COLO829 (cell line): ENCODE measurements around the gene ST6GALNAC5.
"Not testable (repeated sequence)": the region's sequence is repeated elsewhere in the genome, so short reads cannot be mapped to it uniquely, and the experiment has no call there.

ENCODE experiments used
- DNase-seq: peaks from one replicate; pipeline ENCODE4 v3.0.0; 2012; ENCODE audit warnings: low spot score

The ST6GALNAC5 gene

GRCh38 chr1:76867342-76868130 lies at the start of gene ST6GALNAC5:
Gene ST6GALNAC5, plus strand, starts transcription at chr1:76867480.
- no peak for DNase-seq

- no peak for DNase-seq
Measured at GRCh38 chr1:76820028-76820427, 47.3 kb upstream of the ST6GALNAC5 start.

- DNase-seq: not testable (repeated sequence)
Measured at GRCh38 chr1:76822961-76823360, 44.3 kb upstream of the ST6GALNAC5 start.

- DNase-seq: no peak
Measured at GRCh38 chr1:76824106-76824505, 43.2 kb upstream of the ST6GALNAC5 start.

GRCh38 chr1:76826072-76826845 lies 41.0 kb upstream of the ST6GALNAC5 start:
- DNase-seq: no peak

GRCh38 chr1:76827066-76827465 lies 40.2 kb upstream of the ST6GALNAC5 start:
- DNase-seq: no peak

- DNase-seq: no peak
Measured at GRCh38 chr1:76830373-76830772, 36.9 kb upstream of the ST6GALNAC5 start.

GRCh38 chr1:76832521-76832920 lies 34.8 kb upstream of the ST6GALNAC5 start:
- DNase-seq: peak; percentile 51

GRCh38 chr1:76833151-76833550 lies 34.1 kb upstream of the ST6GALNAC5 start:
- peak; percentile 14 for DNase-seq

- no peak for DNase-seq
Measured at GRCh38 chr1:76833856-76834255, 33.4 kb upstream of the ST6GALNAC5 start.

- no peak for DNase-seq
Measured at GRCh38 chr1:76835203-76835602, 32.1 kb upstream of the ST6GALNAC5 start.

- no peak for DNase-seq
Measured at GRCh38 chr1:76840278-76840677, 27.0 kb upstream of the ST6GALNAC5 start.

GRCh38 chr1:76841460-76841859 lies 25.8 kb upstream of the ST6GALNAC5 start:
- no peak for DNase-seq

GRCh38 chr1:76843821-76844464 lies 23.3 kb upstream of the ST6GALNAC5 start:
- DNase-seq: no peak

- no peak for DNase-seq
Measured at GRCh38 chr1:76854255-76854654, 13.0 kb upstream of the ST6GALNAC5 start.

GRCh38 chr1:76856104-76856503 lies 11.2 kb upstream of the ST6GALNAC5 start:
- no peak for DNase-seq

- no peak for DNase-seq
Measured at GRCh38 chr1:76857138-76857537, 10.1 kb upstream of the ST6GALNAC5 start.

- DNase-seq: no peak
Measured at GRCh38 chr1:76857973-76858372, 9.3 kb upstream of the ST6GALNAC5 start.

GRCh38 chr1:76861149-76861548 lies 6.1 kb upstream of the ST6GALNAC5 start:
- DNase-seq: no peak

- DNase-seq: no peak
Measured at GRCh38 chr1:76862447-76862846, 4.8 kb upstream of the ST6GALNAC5 start.

GRCh38 chr1:76864383-76864782 lies 2.9 kb upstream of the ST6GALNAC5 start:
- no peak for DNase-seq

GRCh38 chr1:76865696-76866286 lies 1.5 kb upstream of the ST6GALNAC5 start:
- peak; percentile 51 for DNase-seq
